HepG2 (cell line): ENCODE data around the gene ZNF792. TPM values are rescaled to one million over a fixed set of nuclear protein-coding genes. Genes with fewer than 3 reads are reported as not detected.

Experiments used
- DBP ChIP-seq: sonication (generic); formaldehyde crosslinking; IDR thresholded peaks from 2 replicates; pipeline ENCODE4 v1.4.0; 2020; ENCODE audit warnings: missing genetic modification reagents; ENCODE audit errors: not compliant biosample characterization
- FOXJ3 ChIP-seq: sonication (generic); formaldehyde crosslinking; IDR thresholded peaks from 2 replicates; pipeline ENCODE4 v1.4.0; 2020; ENCODE audit warnings: missing genetic modification reagents, mild to moderate bottlenecking, borderline replicate concordance
- GABPA ChIP-seq, 2 experiments: IDR thresholded peaks; 2 replicates each; pipeline ENCODE4 v1.6.1; 2011 to 2016; ENCODE audit warnings: low read depth in 2 of 2, low read length in 1 of 2, missing biosample characterization in 1 of 2, missing genetic modification characterization in 1 of 2
- GATAD1 ChIP-seq: IDR thresholded peaks from 2 replicates; pipeline ENCODE4 v1.6.1; 2016; ENCODE audit warnings: missing genetic modification reagents, missing compliant biosample characterization
- HDAC2 ChIP-seq: sonication (generic); formaldehyde crosslinking; IDR thresholded peaks from 2 replicates; pipeline ENCODE4 v1.4.0; 2020; ENCODE audit warnings: missing genetic modification reagents
- KLF6 ChIP-seq: IDR thresholded peaks from 2 replicates; pipeline ENCODE4 v1.8.0; 2016; ENCODE audit warnings: missing biosample characterization, missing genetic modification reagents
- NFE2L1 ChIP-seq: sonication (generic); formaldehyde crosslinking; IDR thresholded peaks from 2 replicates; pipeline ENCODE4 v1.4.0; 2020; ENCODE audit warnings: missing genetic modification reagents, mild to moderate bottlenecking, borderline replicate concordance
- NR2F1 ChIP-seq, 2 experiments: fragments of 450-650 bp in 1 of 2; formaldehyde crosslinking in 1 of 2; IDR thresholded peaks; 2 replicates each; pipeline versions ENCODE4 v1.5.0 to v1.6.1; 2016 to 2020; ENCODE audit warnings: mild to moderate bottlenecking in 1 of 2, missing compliant biosample characterization in 1 of 2, missing genetic modification reagents in 1 of 2, moderate library complexity in 1 of 2
- SATB2 ChIP-seq: sonication (generic); formaldehyde crosslinking; IDR thresholded peaks from 2 replicates; pipeline ENCODE4 v1.5.0; 2020; ENCODE audit warnings: missing genetic modification reagents
- SNRNP70 ChIP-seq: fragments of 200-400 bp; formaldehyde crosslinking; IDR thresholded peaks from 2 replicates; pipeline ENCODE4 v1.6.1; 2017; ENCODE audit warnings: mild to moderate bottlenecking, low read depth, low read length, moderate library complexity
- SRF ChIP-seq: IDR thresholded peaks from 2 replicates; pipeline ENCODE4 v1.6.1; 2011; ENCODE audit warnings: mild to moderate bottlenecking, low read depth, low read length, moderate library complexity
- TFAP4 ChIP-seq: sonication (generic); IDR thresholded peaks from 2 replicates; pipeline ENCODE4 v1.6.1; 2016; ENCODE audit warnings: low read depth, borderline replicate concordance
- ZNF281 ChIP-seq: sonication (generic); formaldehyde crosslinking; IDR thresholded peaks from 2 replicates; pipeline ENCODE4 v1.4.0; 2020; ENCODE audit warnings: missing genetic modification reagents, borderline replicate concordance
- ZNF883 ChIP-seq: sonication (generic); formaldehyde crosslinking; IDR thresholded peaks from 2 replicates; pipeline ENCODE4 v1.5.1; 2020; ENCODE audit warnings: mild to moderate bottlenecking, missing genetic modification reagents; ENCODE audit errors: not compliant biosample characterization
- polyA plus RNA-seq, 8 experiments: library from polyadenylated mRNA; depleted of rRNA in 3 of 8; stranded (reverse) in 7 of 8; unstranded in 1 of 8; fragments of >200 nt; fragmentation: Illumina TruSeq in 4 of 8; extraction: Trizol in 4 of 8; gene quantifications; 2 replicates each; pipeline versions ENCODE4 v1.2.1 to v1.2.3, GENCODE V29; 2011 to 2016; ENCODE audit warnings: low read depth in 4 of 8, missing spikeins in 1 of 8, mixed read lengths in 1 of 8; ENCODE audit not compliant: insufficient read depth in 1 of 8
- total RNA-seq, 5 experiments: library from RNA; depleted of rRNA; stranded (reverse); fragments of >200 nt; fragmentation: Illumina TruSeq; extraction: Trizol; gene quantifications; 2 replicates each; pipeline ENCODE4 v1.2.3, GENCODE V29; 2016; ENCODE audit warnings: low read depth in 1 of 5
- TF ChIP-seq, protein P1 (sequence below): sonication (generic); formaldehyde crosslinking; IDR thresholded peaks from 2 replicates; pipeline ENCODE4 v1.4.0; 2020; ENCODE audit warnings: mild to moderate bottlenecking, missing genetic modification reagents
- TF ChIP-seq, protein P2 (sequence below): sonication (generic); formaldehyde crosslinking; IDR thresholded peaks from 2 replicates; pipeline ENCODE4; 2020; ENCODE audit warnings: missing genetic modification reagents, mild to moderate bottlenecking, borderline replicate concordance

Gene ZNF792
- total and polyA plus RNA-seq, 2 of the 13 experiments (the other 11 are each of a cell fraction or from before 2014, with no cell fraction given) = 5.5 to 11.5 TPM

DNA sequence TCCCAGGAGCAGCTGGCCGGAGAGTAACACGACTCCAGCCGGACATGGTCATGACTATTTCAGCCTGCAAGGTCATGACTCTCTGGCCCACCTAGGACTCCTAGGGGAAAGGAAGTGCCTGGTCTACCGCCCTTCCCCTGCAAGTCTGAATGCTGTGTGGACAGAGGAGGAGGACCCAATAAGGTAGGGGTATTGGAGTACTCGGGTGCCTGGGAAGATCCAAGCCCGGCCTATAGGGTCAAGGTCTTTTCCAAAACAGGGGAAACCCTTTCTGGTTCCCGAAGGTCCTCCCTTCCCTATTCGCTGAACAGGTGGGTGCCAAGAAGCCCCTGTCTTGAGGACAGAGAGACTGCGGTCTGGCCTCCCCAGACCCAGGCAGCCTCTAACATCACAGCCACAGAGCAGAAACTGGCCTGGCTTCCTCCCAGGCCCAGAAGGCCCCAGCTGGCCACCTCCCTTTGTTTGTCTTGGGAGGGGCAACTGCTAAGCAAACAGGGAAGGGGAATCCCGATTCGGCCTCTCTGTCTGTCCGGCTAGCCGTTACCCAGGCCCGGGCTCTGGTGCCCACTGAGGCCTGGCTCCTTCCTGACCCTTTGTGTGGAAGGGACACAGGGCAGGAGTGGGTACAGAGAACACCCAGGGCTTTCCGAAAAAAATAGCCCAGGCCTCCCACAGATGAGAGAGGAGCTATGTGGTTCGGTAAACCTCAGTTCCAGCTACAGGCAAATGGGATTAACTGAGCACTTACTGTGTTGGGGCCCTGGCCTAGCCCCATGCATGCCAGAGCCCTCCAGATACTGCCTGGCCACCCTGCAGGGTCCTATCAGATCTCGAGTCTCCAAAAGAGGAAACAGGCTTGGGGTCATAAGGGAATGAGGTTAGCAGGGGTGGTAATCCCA is 30.9 kb upstream of the ZNF792 start (continued):
- peak; percentile 91 for TF ChIP-seq HDAC2 (CRISPR knock-in tag)
- no peak for TF ChIP-seq NFE2L1
- no peak for TF ChIP-seq ZNF281
- TF ChIP-seq GABPA (IDR thresholded peaks at IDR 0.05; ENCODE audit: low read depth, low read length) = no peak
- peak; percentile 47; the same call in 1 of the 2 replicates for TF ChIP-seq GABPA (CRISPR knock-in tag; IDR thresholded peaks at IDR 0.05; ENCODE audit: low read depth)
- TF ChIP-seq GATAD1 (CRISPR knock-in tag) = peak; percentile 55
- 0 out of 2 replicates have a peak, but pooled peaks have one; percentile 12 for TF ChIP-seq SATB2 (CRISPR knock-in tag)
- no peak for TF ChIP-seq SRF
- no peak for TF ChIP-seq SNRNP70
- TF ChIP-seq KLF6 = no peak
- peak; percentile 95 for TF ChIP-seq TFAP4
- TF ChIP-seq, protein P1, sequence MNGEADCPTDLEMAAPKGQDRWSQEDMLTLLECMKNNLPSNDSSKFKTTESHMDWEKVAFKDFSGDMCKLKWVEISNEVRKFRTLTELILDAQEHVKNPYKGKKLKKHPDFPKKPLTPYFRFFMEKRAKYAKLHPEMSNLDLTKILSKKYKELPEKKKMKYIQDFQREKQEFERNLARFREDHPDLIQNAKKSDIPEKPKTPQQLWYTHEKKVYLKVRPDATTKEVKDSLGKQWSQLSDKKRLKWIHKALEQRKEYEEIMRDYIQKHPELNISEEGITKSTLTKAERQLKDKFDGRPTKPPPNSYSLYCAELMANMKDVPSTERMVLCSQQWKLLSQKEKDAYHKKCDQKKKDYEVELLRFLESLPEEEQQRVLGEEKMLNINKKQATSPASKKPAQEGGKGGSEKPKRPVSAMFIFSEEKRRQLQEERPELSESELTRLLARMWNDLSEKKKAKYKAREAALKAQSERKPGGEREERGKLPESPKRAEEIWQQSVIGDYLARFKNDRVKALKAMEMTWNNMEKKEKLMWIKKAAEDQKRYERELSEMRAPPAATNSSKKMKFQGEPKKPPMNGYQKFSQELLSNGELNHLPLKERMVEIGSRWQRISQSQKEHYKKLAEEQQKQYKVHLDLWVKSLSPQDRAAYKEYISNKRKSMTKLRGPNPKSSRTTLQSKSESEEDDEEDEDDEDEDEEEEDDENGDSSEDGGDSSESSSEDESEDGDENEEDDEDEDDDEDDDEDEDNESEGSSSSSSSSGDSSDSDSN (CRISPR knock-in tag) = peak; percentile 42; the same call in 1 of the 2 replicates
- TF ChIP-seq, protein P2, sequence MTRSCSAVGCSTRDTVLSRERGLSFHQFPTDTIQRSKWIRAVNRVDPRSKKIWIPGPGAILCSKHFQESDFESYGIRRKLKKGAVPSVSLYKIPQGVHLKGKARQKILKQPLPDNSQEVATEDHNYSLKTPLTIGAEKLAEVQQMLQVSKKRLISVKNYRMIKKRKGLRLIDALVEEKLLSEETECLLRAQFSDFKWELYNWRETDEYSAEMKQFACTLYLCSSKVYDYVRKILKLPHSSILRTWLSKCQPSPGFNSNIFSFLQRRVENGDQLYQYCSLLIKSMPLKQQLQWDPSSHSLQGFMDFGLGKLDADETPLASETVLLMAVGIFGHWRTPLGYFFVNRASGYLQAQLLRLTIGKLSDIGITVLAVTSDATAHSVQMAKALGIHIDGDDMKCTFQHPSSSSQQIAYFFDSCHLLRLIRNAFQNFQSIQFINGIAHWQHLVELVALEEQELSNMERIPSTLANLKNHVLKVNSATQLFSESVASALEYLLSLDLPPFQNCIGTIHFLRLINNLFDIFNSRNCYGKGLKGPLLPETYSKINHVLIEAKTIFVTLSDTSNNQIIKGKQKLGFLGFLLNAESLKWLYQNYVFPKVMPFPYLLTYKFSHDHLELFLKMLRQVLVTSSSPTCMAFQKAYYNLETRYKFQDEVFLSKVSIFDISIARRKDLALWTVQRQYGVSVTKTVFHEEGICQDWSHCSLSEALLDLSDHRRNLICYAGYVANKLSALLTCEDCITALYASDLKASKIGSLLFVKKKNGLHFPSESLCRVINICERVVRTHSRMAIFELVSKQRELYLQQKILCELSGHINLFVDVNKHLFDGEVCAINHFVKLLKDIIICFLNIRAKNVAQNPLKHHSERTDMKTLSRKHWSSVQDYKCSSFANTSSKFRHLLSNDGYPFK (CRISPR knock-in tag) = no peak
- no peak; the same call in 1 of the 2 replicates for TF ChIP-seq FOXJ3 (CRISPR knock-in tag)
- TF ChIP-seq ZNF883 (CRISPR knock-in tag) = no peak
- TF ChIP-seq NR2F1 (CRISPR knock-in tag; IDR thresholded peaks at IDR 0.05) = peak; percentile 16 to 59; a peak in 2 of 4 replicates
- TF ChIP-seq DBP = no peak
